Fibroblast of lung (primary cell): ENCODE results near the gene C22orf23.

Experiments
- EZH2 ChIP-seq: IDR thresholded peaks from 2 replicates; pipeline ENCODE4 v1.5.1; 2012; ENCODE audit warnings: low read length, control low read depth, mild to moderate bottlenecking; ENCODE audit errors: missing control alignments
- TF ChIP-seq, protein P1 (sequence below), 2 donors: IDR thresholded peaks in 1 of 2; conservative IDR thresholded peaks in 1 of 2; 1 replicate in 1 of 2; 2 replicates in 1 of 2; pipeline ENCODE4 v1.5.1; 2011 to 2012; ENCODE audit warnings: low read length in 2 of 2, control low read depth in 1 of 2, inconsistent platforms in 1 of 2, low read depth in 1 of 2, mild to moderate bottlenecking in 1 of 2

DNA sequence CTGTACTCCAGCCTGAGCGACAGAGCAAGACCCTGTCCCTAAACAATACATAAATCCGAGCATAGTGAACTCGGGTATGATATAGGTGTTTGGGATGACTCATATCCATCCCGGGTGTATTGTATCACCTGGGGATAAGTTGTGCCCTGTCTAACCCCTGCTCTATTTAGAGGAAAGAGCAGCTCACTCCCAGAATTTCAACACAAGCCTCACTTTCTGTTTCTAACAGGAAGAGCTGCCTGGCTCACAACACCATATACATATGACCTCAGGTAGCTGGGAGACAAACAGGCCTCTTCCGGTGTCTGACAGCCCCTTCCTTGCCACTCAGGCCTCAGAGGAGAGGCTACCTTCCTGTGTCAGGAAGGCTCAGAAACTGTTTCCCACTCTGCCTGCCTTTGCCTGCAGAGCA lies 57.2 kb downstream of the C22orf23 start:
- no peak for TF ChIP-seq EZH2
- TF ChIP-seq, protein P1, sequence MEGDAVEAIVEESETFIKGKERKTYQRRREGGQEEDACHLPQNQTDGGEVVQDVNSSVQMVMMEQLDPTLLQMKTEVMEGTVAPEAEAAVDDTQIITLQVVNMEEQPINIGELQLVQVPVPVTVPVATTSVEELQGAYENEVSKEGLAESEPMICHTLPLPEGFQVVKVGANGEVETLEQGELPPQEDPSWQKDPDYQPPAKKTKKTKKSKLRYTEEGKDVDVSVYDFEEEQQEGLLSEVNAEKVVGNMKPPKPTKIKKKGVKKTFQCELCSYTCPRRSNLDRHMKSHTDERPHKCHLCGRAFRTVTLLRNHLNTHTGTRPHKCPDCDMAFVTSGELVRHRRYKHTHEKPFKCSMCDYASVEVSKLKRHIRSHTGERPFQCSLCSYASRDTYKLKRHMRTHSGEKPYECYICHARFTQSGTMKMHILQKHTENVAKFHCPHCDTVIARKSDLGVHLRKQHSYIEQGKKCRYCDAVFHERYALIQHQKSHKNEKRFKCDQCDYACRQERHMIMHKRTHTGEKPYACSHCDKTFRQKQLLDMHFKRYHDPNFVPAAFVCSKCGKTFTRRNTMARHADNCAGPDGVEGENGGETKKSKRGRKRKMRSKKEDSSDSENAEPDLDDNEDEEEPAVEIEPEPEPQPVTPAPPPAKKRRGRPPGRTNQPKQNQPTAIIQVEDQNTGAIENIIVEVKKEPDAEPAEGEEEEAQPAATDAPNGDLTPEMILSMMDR (conservative IDR thresholded peaks at IDR 0.05 in 1 of 2, IDR thresholded peaks at IDR 0.05 in 1 of 2; ENCODE audit: low read depth in 1 of 2, low read length in 2 of 2): no peak
